CD4-positive, alpha-beta T cell treated with Interleukin-6 at 100 ng/mL for 8 hours (primary cell): ENCODE data around the gene MLEC.

Experiments
- DNase-seq: peaks from one replicate; pipeline ENCODE4 v3.0.0-alpha.2; 2020; ENCODE audit warnings: mixed read lengths, low spot score

The MLEC gene, protein sequence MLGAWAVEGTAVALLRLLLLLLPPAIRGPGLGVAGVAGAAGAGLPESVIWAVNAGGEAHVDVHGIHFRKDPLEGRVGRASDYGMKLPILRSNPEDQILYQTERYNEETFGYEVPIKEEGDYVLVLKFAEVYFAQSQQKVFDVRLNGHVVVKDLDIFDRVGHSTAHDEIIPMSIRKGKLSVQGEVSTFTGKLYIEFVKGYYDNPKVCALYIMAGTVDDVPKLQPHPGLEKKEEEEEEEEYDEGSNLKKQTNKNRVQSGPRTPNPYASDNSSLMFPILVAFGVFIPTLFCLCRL

DNA sequence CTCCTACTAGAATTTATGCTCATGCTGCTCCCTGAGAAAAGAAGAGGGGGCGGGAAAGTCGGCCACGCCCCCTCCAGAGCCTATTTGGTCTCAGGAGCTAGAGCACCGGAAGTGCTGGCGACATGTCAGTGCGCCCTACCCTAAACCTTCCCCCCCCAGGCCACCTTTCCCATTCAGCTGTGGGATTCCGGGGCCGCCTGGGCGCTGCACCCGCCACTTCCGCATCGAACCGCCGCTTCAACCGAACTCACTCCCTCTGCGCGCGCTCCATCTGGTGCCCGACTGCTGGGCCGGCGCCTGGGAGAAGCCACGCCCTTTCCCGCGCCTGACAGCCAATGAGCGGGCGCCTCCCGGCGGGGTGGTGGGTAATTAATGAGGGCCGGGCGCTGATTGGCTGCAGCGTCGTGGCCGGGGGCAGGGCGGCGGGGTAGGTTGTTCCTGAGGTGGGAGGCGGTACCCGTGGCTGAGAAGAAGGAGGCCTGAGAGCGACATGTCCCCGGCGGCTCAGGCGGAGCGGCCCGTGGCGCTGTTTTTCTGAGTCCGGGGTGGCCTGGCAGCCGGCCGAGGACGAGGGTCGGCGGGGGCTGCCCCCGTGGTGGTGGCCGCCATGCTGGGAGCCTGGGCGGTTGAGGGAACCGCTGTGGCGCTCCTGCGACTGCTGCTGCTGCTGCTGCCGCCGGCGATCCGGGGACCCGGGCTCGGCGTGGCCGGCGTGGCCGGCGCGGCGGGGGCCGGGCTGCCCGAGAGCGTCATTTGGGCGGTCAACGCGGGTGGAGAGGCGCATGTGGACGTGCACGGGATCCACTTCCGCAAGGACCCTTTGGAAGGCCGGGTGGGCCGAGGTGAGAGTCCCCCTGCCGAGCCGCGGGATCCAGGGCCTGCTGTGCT, at the start of gene MLEC:
MLEC (plus strand) TSS at position 460 of the 888 bp plus-strand sequence; CDS start at position 608, 148 bp downstream.
- DNase-seq: peak; percentile 99

DNA sequence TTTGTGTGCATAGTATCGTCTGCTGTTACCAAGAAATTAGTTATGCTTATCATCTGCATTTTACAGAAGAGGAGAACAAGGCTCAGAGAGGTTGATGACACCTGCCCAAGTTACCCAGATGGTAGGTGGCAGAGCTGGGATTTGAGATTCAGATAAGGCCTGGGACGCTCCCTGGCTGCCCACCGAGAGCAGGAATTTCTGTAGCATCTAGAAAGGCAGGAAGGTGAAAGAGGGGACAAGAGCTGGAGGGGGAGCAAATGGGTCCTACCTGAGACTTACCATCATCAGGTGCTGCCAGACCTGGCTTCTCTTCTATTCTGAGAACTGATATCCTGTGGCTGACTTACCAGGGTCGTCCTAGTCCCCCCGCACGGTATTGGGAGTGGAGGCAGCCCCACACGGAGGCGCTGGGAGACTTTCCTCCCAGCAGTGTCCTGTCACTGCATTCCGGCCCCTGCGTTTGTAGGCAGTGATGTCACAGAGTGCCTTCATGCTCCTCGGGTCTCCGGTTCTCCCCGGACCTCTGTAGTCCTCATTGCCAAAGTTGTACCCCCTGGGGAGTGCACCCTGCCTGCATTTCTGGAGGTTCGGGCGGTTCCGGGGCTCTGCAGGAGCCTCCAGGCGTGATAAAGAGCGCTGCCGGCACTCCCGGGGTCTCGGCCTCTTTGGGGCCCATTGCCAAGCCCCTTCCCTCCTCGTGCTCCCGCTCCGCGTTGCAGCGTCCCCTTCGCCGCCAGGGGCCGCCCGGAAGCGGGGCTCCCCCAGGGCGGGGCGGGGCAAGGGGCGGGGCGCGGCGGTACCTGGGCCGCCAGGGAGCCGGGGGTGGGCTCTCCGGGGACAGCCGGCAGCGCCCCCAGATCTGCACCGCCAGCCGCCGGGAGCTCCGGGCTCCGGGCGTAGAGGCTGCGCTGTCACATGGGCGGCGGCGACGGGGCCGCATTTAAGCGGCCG, 46.9 kb upstream of the MLEC start, which contains the start of gene CABP1:
CABP1 (plus strand) TSS at position 856 of the 951 bp plus-strand sequence; CDS start at position 916, 60 bp downstream.
- DNase-seq: peak; percentile 46

DNA sequence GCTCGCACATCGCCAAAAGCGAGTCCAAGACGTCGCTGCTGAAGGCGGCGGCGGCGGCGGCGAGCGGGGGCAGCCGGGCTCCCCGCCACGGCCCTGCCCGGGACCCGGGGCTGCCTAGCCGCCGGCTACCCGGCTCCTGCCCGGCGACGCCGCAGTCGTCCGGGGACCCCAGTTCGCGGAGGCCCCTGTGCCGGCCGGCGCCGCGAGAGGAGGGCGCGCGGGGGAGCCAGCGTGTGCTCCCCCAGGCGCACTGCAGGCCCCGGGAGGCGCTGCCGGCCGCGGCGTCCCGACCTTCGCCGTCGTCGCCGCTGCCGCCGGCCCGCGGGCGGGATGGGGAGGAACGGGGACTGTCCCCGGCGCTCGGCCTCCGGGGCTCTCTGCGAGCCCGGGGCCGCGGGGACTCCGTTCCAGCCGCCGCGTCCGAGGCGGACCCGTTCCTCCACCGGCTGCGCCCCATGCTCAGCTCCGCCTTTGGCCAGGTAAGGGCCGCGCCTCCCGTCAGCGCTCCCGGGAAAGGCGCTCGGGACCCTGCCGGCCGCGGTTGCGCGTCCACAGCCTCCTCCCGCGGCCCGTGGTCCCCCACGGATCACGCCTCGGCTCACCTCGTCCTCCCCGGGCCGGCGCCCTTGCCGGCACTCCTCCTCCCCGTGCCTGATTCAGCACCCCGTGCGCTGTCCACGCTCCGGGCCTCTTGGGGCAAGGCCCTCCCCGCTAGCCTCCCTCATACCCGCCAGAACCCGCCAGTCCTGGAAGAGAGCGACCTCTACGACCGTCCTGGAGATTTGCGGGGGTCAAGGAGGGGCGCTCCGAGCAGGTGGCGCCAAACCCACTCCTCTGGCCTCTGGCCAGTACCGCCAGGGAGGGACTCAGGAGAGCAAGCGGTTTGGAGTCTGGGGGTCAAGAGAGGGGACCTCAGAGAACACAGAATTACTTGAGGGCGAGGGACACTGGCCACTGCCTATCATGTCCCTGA, 45.8 kb upstream of the MLEC start:
- DNase-seq: peak; percentile 23

DNA sequence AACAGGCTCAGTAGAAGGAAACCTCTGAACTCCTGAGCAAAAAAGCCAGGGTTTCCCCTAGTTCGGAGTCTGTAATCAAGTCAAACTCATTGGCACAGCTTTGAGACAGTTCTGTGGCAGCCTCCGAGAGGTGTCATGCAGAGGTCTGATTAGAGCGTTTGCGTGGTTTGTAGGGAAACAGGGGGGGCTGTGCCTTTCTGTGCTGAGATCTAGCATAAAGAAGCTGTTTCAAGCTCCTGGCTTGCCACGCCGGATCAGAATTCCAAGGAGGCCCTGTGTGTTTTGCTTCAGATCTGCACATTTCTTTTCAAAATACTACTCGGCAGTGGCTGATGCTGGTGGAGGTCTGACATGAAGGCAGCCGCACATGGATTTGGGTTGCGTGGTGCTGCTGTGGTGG, 44.8 kb upstream of the MLEC start:
- no peak for DNase-seq

DNA sequence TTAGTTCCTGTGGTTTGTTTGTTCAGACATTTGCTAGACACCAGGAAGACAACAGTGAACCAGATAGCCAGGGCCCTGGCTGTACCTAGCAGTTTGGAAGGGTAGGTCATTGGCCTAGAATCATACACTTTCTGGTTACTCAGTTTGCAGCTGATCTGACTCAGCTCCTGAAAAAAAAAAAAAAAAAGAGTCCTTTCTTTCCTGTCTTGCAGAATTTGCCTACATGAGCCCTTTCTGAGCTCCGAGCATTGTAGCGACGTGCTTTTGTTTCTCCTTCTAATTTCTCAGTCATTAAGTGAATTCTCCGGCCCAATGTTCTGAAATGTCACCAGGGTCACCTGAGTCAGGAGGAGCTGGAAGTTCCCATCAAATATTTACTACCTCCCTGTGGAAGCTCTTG, 44.1 kb upstream of the MLEC start:
- no peak for DNase-seq

DNA sequence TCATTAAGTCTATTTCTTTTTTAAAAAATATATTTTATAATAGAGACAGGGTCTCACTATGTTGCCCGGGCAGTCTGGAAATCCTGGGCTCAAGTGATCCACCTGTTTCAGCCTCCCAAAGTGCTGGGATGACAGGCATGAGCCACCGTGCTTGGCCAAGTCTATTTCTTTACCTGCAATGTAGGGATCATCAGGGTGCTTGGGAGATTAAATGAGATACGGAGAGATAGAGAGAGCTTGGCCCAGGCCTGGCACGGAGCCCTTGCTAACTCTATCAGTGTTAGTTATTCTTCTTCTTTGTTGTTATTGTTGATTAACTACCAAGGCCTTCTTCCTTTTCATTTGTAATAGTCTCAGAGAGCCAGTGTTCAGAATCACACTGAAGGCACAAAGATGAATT, 43.4 kb upstream of the MLEC start:
- DNase-seq: no peak

DNA sequence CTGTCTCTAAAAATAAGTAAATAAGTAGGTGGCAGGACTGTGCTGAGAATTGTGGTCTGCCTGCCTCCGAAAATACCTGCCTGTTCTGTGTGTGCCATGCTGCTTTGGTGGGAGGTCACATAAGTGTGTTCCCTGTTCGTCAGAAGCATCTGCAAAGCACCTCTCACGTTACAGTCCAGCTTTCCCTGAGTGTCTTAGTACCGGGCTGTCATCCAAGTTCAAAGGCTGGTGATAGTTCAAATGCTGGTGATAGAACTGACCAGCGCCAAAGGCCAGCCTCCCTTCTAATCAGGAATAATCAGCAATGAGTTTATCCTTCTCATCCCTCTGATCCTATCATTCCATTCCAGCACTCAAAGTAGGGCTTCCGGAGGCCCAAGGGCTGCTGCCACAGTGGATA, 40.9 kb upstream of the MLEC start:
- no peak for DNase-seq

DNA sequence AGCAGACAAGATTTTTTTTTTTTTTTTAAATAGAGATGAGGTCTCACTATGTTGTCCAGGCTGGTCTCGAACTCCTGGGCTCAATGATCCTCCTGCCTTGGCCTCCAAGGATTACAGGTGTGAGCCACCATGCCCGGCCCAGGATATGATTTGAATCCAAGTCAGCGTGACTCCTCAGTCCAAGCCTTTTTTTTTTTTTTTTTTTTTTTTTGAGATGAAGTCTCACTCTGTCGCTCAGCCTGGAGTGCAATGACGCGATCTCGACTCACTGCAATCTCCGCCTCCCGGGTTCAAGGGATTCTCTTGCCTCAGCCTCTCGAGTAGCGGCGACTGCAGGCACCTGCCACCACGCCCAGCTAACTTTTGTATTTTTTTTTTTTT, 39.6 kb upstream of the MLEC start:
- DNase-seq: no peak

DNA sequence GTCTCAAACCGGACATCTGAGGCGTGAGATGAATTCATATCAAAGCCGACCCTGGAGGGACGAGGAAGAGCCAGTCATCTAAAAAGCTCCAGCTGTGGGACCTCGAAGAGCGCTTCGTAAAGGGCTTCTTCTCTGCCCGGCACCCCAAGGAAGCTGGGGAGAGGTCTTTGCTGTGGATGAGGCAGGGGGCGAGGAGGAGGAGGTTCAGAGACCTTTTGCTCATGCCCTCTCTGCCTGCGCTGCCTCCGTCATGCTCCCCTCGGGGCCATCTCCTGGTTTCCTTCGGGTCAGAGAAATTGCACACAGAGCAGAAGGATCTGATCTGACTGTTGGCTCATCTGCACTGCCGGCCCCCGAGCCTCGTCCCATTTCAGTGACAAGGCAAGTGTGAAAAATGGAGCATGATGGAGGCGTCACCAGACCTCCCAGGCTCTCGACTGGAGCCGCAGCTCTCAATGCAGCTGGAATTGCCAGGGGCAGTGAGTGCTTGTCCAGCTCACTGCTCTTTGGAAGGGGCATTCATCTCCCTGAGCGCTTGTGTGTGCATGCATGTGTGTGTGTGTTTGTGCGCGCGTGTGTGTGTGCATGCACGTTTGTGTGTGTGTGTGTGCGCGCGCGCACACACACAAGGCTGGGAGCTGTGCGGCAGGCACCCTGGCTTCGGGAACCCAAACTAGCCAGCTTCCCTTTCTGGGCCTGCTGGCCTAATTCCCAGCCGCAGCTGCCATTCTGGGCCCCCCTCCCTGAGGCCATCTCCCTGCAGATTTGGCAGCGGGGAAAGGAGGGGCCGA, 37.3 kb upstream of the MLEC start:
- no peak for DNase-seq

DNA sequence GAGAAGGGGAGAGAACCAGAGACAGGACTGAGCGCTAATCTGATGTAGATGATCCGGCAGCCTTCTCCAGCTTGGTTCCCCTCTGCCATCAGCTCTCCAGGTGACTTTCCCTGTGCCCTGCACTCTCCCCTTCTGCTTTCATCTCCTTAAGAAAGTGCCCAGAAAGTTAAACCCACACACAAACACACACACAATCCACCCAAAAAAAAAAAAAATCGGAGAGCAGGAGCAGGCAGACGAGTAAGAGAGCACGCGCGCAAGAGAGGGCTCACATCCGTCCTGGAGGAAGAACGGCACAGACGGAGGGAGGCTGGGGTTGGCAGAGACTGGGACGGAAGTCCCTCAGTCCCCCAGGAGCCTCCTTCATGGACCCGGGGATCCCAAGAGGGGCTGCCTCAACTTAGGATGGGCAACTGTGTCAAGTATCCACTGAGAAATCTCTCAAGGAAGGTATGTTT, 36.7 kb upstream of the MLEC start:
- no peak for DNase-seq

DNA sequence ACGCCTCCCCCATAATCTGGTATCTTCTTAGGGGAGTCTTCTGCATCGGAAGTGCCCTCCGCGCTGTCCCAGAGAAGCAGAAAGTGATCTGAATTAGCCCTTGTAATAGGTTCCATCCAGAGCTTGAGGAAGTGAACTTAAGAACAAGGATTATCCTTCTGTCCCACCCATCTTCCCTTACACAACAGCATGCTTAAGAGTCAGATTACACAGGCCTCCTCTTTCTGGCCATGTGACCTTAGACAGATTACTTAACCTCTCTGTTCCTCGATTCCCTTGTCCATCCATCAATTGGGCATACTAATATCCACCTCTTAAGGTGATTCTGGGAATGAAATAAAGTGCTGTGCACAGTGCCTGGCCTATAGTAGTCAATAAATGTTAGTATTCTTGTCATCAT, 35.1 kb upstream of the MLEC start:
- DNase-seq: no peak

DNA sequence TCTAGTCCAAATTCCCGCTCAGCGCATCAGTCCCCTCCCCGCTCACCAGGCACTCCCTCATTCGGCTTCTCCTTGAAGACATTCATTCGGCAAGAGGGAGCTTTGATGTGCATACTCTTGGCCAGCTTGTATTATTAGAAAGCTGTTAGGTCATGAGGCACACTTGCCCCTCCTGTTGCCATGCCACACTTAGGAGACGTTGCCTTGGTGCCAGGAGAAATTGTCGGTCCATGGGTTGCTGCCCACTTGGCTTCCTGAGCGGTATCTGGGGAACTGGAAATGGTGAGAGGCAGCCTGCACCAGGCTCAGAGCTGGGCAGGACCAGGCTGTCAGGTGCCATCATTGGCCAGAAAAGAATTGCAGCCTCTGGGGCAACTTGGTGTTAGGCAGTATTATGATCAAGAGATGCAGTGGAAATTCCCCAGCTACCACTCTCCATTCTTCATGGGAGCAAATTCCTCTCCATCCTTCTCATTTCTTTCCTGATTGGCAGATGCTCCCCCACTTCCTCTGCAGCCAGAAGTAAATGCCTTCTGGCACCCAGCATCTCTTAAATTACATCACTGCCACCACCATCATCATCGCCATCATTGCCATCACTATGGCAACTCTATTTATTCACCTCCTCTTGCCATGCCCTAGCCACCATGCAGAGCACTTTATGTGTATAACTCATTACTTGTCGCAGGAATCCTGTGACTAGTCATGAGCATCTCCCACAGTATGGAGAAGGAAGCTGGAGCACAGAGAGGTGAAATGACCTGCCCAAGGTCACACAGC, 34.1 kb upstream of the MLEC start:
- no peak for DNase-seq

DNA sequence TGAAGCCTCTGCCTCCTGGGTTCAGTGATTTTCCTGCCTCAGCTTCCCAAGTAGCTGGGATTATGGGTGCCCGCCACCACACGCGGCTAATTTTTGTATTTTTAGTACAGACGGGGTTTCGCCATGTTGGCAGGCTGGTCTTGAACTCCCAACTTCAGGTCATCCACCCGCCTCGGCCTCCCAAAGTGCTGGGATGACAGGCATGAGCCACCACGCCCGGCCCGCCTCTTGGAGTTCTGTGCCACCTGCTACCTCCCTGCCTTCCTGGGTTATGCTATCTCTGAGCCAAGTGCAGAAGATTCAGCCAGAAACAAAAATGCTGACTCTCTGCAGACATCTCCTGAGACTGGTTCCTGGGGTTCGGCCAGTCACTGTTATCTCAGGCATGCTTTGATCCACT, 33.3 kb upstream of the MLEC start:
- no peak for DNase-seq

DNA sequence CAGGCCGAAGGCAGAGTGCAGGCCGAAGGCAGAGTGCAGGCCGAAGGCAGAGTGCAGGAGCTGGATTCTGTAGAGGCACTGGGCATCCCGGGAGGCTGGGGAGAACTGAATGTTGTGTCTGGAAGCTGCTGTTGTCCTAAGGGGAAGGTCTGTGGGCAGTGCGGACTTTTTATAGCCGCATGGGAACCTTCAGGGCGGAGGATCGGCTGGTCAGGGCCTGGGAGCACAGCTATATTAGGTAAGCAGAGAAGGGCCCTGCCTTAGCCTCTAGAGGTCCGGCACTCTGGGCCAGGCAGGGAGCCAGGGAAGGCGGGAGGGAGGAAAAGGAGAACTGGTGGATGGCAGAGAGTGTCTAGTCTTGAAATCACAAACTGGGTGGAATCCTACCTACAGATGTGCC, 32.3 kb upstream of the MLEC start:
- DNase-seq: no peak

DNA sequence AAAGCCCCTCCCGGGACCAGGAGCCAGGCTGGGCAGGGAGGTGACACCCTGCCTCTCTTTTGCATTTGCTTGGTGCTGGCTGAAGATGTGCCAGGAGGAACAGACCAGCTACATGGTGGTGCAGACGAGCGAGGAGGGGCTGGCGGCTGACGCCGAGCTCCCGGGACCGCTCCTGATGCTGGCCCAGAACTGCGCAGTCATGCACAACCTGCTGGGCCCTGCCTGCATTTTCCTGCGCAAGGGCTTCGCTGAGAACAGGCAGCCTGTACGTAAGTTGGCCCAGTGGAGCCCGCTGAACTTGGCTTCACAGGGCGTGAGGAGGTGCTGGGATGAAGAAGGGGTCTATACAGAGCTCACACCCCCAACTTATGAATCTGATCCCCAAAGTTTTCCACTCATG, 30.9 kb upstream of the MLEC start:
- no peak for DNase-seq

DNA sequence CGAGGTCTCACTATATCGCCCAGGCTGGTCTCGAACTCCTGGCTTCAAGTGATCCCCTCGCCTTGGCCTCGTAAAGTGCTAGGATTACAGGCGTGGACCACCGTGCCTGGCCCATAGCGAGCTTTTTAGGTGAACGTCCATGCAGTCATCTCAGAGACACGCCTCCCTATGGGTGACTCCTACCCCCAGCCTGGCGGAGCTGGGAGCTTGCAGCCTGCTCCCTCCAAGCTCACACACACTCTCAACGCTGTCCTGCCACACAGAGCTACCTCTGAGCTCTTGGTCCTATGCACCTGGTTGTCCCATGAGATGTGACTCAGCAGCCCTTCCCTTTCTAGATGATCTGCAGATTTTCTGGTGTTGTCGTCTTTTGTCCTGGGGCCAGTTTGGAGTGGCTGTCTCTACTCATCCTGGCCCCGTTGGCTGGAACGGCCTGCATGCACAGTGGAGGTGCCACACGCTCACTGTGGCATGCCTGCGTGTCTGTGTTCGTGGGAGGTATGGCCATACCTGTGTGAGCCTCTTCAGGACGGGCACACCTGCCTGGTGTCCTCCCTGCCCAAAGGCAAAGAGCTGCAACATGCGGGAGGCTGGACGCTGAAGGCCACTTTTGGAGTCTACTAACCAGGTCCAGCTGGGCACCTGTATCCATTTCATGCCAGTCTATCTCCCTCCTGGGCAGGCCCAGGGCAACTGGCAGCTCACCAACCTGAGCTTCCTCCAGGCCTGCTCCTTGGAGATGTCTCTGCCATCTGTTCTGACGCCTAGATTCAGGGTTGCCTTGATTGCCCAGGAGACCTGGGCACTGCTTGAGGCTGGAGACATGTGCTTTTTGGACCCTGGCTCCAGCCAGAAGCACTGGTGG, 28.4 kb upstream of the MLEC start:
- DNase-seq: no peak

DNA sequence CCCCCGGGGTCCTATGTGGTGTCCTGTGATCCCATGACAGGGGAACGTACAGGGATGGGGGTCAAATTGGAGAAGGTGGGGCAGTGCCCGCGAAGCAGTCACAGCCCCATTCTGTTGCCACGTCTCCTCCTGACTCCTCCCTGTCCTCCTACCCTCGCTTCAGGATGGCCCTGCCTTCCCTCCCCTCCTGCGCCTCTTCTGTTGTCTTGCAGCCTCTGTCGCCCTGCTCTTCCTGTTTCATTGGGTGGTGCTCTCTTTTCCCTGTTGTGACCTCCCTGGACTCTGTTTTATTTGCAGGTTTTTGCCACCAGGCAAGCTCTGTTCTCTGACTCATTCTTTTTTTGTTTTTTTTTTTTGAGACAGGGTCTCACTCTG, 27.8 kb upstream of the MLEC start:
- no peak for DNase-seq

DNA sequence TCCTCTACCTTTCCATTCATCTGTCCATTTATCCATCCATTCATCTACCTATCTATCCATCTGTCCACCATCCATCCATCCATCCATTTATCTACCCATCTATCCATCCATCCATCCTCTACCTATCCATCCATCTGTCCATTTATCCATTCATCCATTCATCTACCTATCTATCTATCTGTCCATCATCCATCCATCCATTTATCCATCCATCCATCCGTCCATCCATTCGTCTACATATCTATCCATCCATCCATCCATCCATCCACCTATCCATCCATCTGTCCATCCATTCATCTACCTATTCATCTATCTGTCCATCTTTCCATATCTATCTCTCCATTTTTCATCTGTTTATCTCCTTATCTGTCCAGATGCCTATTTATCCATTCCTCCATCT, 25.5 kb upstream of the MLEC start:
- DNase-seq: no peak
